ENCODE measurements around the gene FYCO1.

- TF ChIP-seq CTCF (IDR thresholded peaks at IDR 0.05) (no peak), EP300 (IDR thresholded peaks at IDR 0.05) (peak in 1 of 4 donors; percentile 28)
Observed at GRCh38 chr3:45992133-45992729, 3.4 kb downstream of the FYCO1 start.
